H54 (cell line): ENCODE data around the gene CUL2.
"Not testable (repeated sequence)": the region's sequence is repeated elsewhere in the genome, so short reads cannot be mapped to it uniquely, and the experiment has no call there.

Experiments used
- DNase-seq: peaks from one replicate; pipeline ENCODE4 v3.0.0; 2011; ENCODE audit warnings: low spot score, mixed read lengths; ENCODE audit not compliant: insufficient read length
- FAIRE-seq: peaks from 3 replicates; lab custom pipeline; 2011; peaks lifted over from hg19 to GRCh38; lab: Jason Lieb, UNC
- POLR2A ChIP-seq: IDR thresholded peaks from 2 replicates; pipeline ENCODE4 v1.6.1; 2011; ENCODE audit warnings: low read depth, mild to moderate bottlenecking, low read length

Gene CUL2

GRCh38 chr10:35059481-35059880 lies 30.7 kb downstream of the CUL2 start:
- FAIRE-seq (peak; percentile 36), DNase-seq (no peak)
- no peak for TF ChIP-seq POLR2A

GRCh38 chr10:35058686-35059085 lies 31.5 kb downstream of the CUL2 start:
- DNase-seq (no peak), FAIRE-seq (no peak)
- TF ChIP-seq POLR2A = no peak

GRCh38 chr10:35058134-35058533 lies 32.0 kb downstream of the CUL2 start:
- no peak for TF ChIP-seq POLR2A
- peak; percentile 98 for FAIRE-seq
- DNase-seq = peak; percentile 69

- DNase-seq (no peak), FAIRE-seq (peak; percentile 88)
- TF ChIP-seq POLR2A = no peak
Measured at GRCh38 chr10:35056686-35057085, 33.5 kb downstream of the CUL2 start.

- no peak for TF ChIP-seq POLR2A
- DNase-seq (no peak), FAIRE-seq (no peak)
Measured at GRCh38 chr10:35056133-35056532, 34.0 kb downstream of the CUL2 start.

GRCh38 chr10:35050568-35050967 lies 39.6 kb downstream of the CUL2 start:
- TF ChIP-seq POLR2A = no peak
- FAIRE-seq = no peak
- DNase-seq = no peak

- DNase-seq (no peak), FAIRE-seq (no peak)
- no peak for TF ChIP-seq POLR2A
Measured at GRCh38 chr10:35046074-35046473, 44.1 kb downstream of the CUL2 start.

- not testable (repeated sequence) for DNase-seq, FAIRE-seq
Measured at GRCh38 chr10:35045275-35045674, 44.9 kb downstream of the CUL2 start.

- TF ChIP-seq POLR2A = no peak
- DNase-seq (no peak), FAIRE-seq (no peak)
Measured at GRCh38 chr10:35043796-35044344, 46.3 kb downstream of the CUL2 start.

GRCh38 chr10:35042783-35043182 lies 47.4 kb downstream of the CUL2 start:
- DNase-seq = no peak
- no peak for TF ChIP-seq POLR2A
- no peak for FAIRE-seq

- TF ChIP-seq POLR2A = no peak
- DNase-seq (no peak), FAIRE-seq (no peak)
Measured at GRCh38 chr10:35041502-35041879, 48.6 kb downstream of the CUL2 start.

GRCh38 chr10:35040760-35041501 lies 49.2 kb downstream of the CUL2 start:
- TF ChIP-seq POLR2A = no peak
- FAIRE-seq (peak; percentile 69), DNase-seq (peak; percentile 11)

GRCh38 chr10:35037104-35037503 lies 53.0 kb downstream of the CUL2 start:
- no peak for TF ChIP-seq POLR2A
- no peak for DNase-seq
- no peak for FAIRE-seq

- no peak for FAIRE-seq
- DNase-seq = no peak
- TF ChIP-seq POLR2A = no peak
Measured at GRCh38 chr10:35035606-35036005, 54.5 kb downstream of the CUL2 start.

GRCh38 chr10:35027567-35027966 lies 62.6 kb downstream of the CUL2 start:
- FAIRE-seq (no peak), DNase-seq (no peak)
- no peak for TF ChIP-seq POLR2A

GRCh38 chr10:35025916-35026315 lies 64.2 kb downstream of the CUL2 start:
- DNase-seq = peak; percentile 20
- FAIRE-seq = peak; percentile 74
- no peak for TF ChIP-seq POLR2A
